ENCODE results near the gene NKX3-2. TPM values are rescaled to one million over a fixed set of nuclear protein-coding genes. Genes with fewer than 3 reads are reported as not detected.

The NKX3-2 gene
- total and polyA plus RNA-seq, 10 of the 15 experiments (the other 5 are each of a cell fraction or from before 2014, with no cell fraction given) = not detected

- TF ChIP-seq HSF1 (IDR thresholded peaks at IDR 0.05; ENCODE audit: low read depth, low read length) (no peak), ATF7 (IDR thresholded peaks at IDR 0.05; ENCODE audit: low read depth) (no peak), MEF2B (IDR thresholded peaks at IDR 0.05; ENCODE audit: partially characterized antibody, poor library complexity, severe bottlenecking) (no peak), ZNF274 (IDR thresholded peaks at IDR 0.05; ENCODE audit: insufficient read depth, insufficient read length) (no peak), NRF1 (conservative IDR thresholded peaks at IDR 0.05; ENCODE audit: low read depth, low read length) (no peak), ZNF207 (IDR thresholded peaks at IDR 0.05; ENCODE audit: borderline replicate concordance) (no peak), NFYA (IDR thresholded peaks at IDR 0.05; ENCODE audit: borderline replicate concordance, low read depth, low read length) (no peak), E2F4 (IDR thresholded peaks at IDR 0.05; ENCODE audit: low read depth, low read length) (no peak), TCF3 (IDR thresholded peaks at IDR 0.05; ENCODE audit: borderline replicate concordance, insufficient read depth, low read depth, low read length) (no peak), PAX8 (IDR thresholded peaks at IDR 0.05) (no peak), SKIL (IDR thresholded peaks at IDR 0.05; ENCODE audit: low read depth, poor library complexity, severe bottlenecking) (no peak), PML (IDR thresholded peaks at IDR 0.05; ENCODE audit: low read length) (no peak), CREM (IDR thresholded peaks at IDR 0.05; ENCODE audit: low read depth) (no peak), SRF (IDR thresholded peaks at IDR 0.05; ENCODE audit: low read depth in 2 of 2, low read length in 2 of 2) (no peak), MYC (IDR thresholded peaks at IDR 0.05; ENCODE audit: insufficient read depth, insufficient read length, insufficient replicate concordance, low read length, severe bottlenecking) (no peak), POLR2A (IDR thresholded peaks at IDR 0.05; ENCODE audit: low read depth, low read length) (no peak), STAT3 (IDR thresholded peaks at IDR 0.05; ENCODE audit: low read depth, low read length) (no peak)
These were observed 3.7 kb downstream of the NKX3-2 start for GRCh38 chr4:13540446-13541175.

More at GRCh38 chr4:13540446-13541175, 3.7 kb downstream of the NKX3-2 start:
- FAIRE-seq = no peak
- H3K27ac ChIP-seq (ENCODE audit: control insufficient read depth, insufficient read depth) = no peak overlapping the region
- H3K9ac ChIP-seq (ENCODE audit: control insufficient read depth, insufficient read depth, low read length) = no peak overlapping the region
- no peaks in the 10 kb centered on the region for H3K79me2 ChIP-seq (ENCODE audit: control insufficient read depth, insufficient read depth, low read length)
- H3K27me3 ChIP-seq (replicated peaks in 1 of 2; ENCODE audit: control insufficient read depth in 2 of 2, insufficient read depth in 2 of 2, low read length in 1 of 2) = peaks cover 28 to 62% of the 10 kb centered on the region in 2 experiments
- H3K4me3 ChIP-seq = no peak overlapping the region
- BruUV-seq (replicated peaks) = no TSS peak
- ChIA-PET CTCF (interaction anchor here (1.0 kb wide), 1 partner anchor 688 kb away, joined by 4 read pairs; no protein-coding TSS in a partner anchor), SMC1A (ENCODE audit: uncharacterized antibody, unreplicated experiment) (no interaction called here), RAD21 (ENCODE audit: unreplicated experiment) (no interaction called here), POLR2A (no interaction called here)
- H4K20me1 ChIP-seq (ENCODE audit: control insufficient read depth, insufficient read depth) = no peaks in the 10 kb centered on the region
- no peak overlapping the region for H3K4me2 ChIP-seq (ENCODE audit: control insufficient read depth, insufficient read depth)
- no peak for DNase-seq (ENCODE audit: low read depth, low spot score)
- no peak for ATAC-seq
- no peaks in the 10 kb centered on the region; the same call in 1 of the 2 replicates for H3K4me1 ChIP-seq (ENCODE audit: control insufficient read depth, insufficient read depth, low read length)
- no peaks in the 10 kb centered on the region for H3K36me3 ChIP-seq (ENCODE audit: control insufficient read depth in 2 of 2, insufficient read depth in 2 of 2, low read length in 1 of 2)
- in situ Hi-C loops (cut with MboI) (loop anchor here (25.0 kb wide), 1 partner anchor 1778 kb away; no protein-coding TSS in a partner anchor), intact Hi-C loops (cut with micrococcal nuclease; ENCODE audit: unreplicated experiment) (loop anchor here (10.0 kb wide), 1 partner anchor 466 kb away; no protein-coding TSS in a partner anchor)
- WGBS (ENCODE audit: insufficient coverage, insufficient replicate concordance, low lambda C conversion rate, missing lambda C conversion rate) = 44% methylated on average over 23 of the region's 23 CpGs
- H2AFZ ChIP-seq (ENCODE audit: control insufficient read depth, low read depth, low read length) = no peak overlapping the region
- H3K9me3 ChIP-seq (replicated peaks; ENCODE audit: control insufficient read depth, insufficient read depth, low read length) = no peaks in the 10 kb centered on the region; the same call in 1 of the 3 replicates
